Small intestine (tissue), 7 donors: ENCODE measurements around the gene HOXA5. TPM values are rescaled to one million over a fixed set of nuclear protein-coding genes. Genes with fewer than 3 reads are reported as not detected.

Experiments used
- DNase-seq, 2 donors: peaks; one replicate each; pipeline versions ENCODE4 v3.0.0 to v3.0.0-alpha.2; 2013
- FAIRE-seq: peaks from 2 replicates; lab custom pipeline; 2012; peaks lifted over from hg19 to GRCh38; lab: Jason Lieb, UNC
- H3K27ac ChIP-seq, 3 donors: one replicate each; pipeline ENCODE4 v1.5.1; 2013; ENCODE audit warnings: low read length in 2 of 3, mild to moderate bottlenecking in 2 of 3, control low read depth in 1 of 3, inconsistent platforms in 1 of 3, low read depth in 1 of 3, moderate library complexity in 1 of 3
- H3K27me3 ChIP-seq, 3 donors: one replicate each; pipeline ENCODE4 v1.6.1; 2013; ENCODE audit warnings: low read length in 3 of 3, inconsistent platforms in 1 of 3; ENCODE audit not compliant: control insufficient read depth in 3 of 3, insufficient read depth in 3 of 3
- H3K36me3 ChIP-seq, 3 donors: one replicate each; pipeline ENCODE4 v1.6.1; 2013; ENCODE audit warnings: low read length in 3 of 3, inconsistent platforms in 1 of 3, low read depth in 1 of 3, mild to moderate bottlenecking in 1 of 3, moderate library complexity in 1 of 3; ENCODE audit not compliant: control insufficient read depth in 3 of 3, insufficient read depth in 2 of 3
- H3K4me1 ChIP-seq, 3 donors: one replicate each; pipeline ENCODE4 v1.6.1; 2013; ENCODE audit warnings: low read length in 2 of 3, inconsistent platforms in 1 of 3, low read depth in 1 of 3, mild to moderate bottlenecking in 1 of 3, moderate library complexity in 1 of 3; ENCODE audit not compliant: control insufficient read depth in 3 of 3, insufficient read depth in 2 of 3
- H3K4me3 ChIP-seq, 3 donors: one replicate each; pipeline ENCODE4 v1.5.1; 2013; ENCODE audit warnings: low read length in 3 of 3, control low read depth in 1 of 3, inconsistent platforms in 1 of 3, low read depth in 1 of 3, mild to moderate bottlenecking in 1 of 3, moderate library complexity in 1 of 3
- H3K9me3 ChIP-seq, 2 donors: one replicate each; pipeline ENCODE4 v1.6.1; 2013; ENCODE audit warnings: low read depth in 1 of 2, low read length in 1 of 2; ENCODE audit not compliant: control insufficient read depth in 2 of 2, insufficient read depth in 1 of 2
- WGBS, 3 donors: extraction: QIAGEN DNeasy Blood & Tissue Kit; methylation state at CpG; one replicate each; pipeline ENCODE4 v1.1.7; 2013; 5-methylcytosine and 5-hydroxymethylcytosine counted together
- polyA plus RNA-seq, 4 donors: library from polyadenylated mRNA; stranded (reverse) in 3 of 4; unstranded in 1 of 4; fragments of 200-250 nt in 3 of 4; fragments of 120-200 nt in 1 of 4; gene quantifications; one replicate each; pipeline versions ENCODE4 v1.2.1 to v1.2.3, GENCODE V29; 2013
- donor health status: healthy with polysubstance abuse.
- donor health status: control.
- donor health status: control.
- donor health status: Bipolar disorder and iron deficiency.
- donor health status: healthy.

The HOXA5 gene
- polyA plus RNA-seq, 4 donors = 0.45 to 44.0 (median 5.1) TPM

GRCh38 chr7:27099453-27100370 lies 43.8 kb downstream of the HOXA5 start:
- FAIRE-seq = no peak
- H3K9me3 ChIP-seq = no peaks in the 10 kb centered on the region
- 49 to 56% (median 52%) methylated on average over 8 of the region's 8 CpGs for WGBS, 3 donors
- H3K27me3 ChIP-seq = peaks cover 12 to 91% (median 12%) of the 10 kb centered on the region in 3 donors
- peak overlapping the region in 2 of 3 donors; percentile 82 to 84 for H3K27ac ChIP-seq
- peak in 1 of 2 donors; percentile 30 for DNase-seq
- H3K36me3 ChIP-seq = peaks cover 0 to 12% (median 0%) of the 10 kb centered on the region in 3 donors
- peaks cover 2 to 13% (median 2%) of the 10 kb centered on the region in 3 donors for H3K4me1 ChIP-seq
- H3K4me3 ChIP-seq = peak overlapping the region in 1 of 3 donors; percentile 81

- Histone ChIP-seq H3K4me3 (peak overlapping the region; percentile 0 to 81 (median 36)), H3K27me3 (peaks cover 12 to 91% (median 13%) of the 10 kb centered on the region in 3 donors)
- no peak for FAIRE-seq
Measured at GRCh38 chr7:27098578-27099451, 44.7 kb downstream of the HOXA5 start.

GRCh38 chr7:27097686-27098577 lies 45.5 kb downstream of the HOXA5 start:
- peak overlapping the region; percentile 27 to 84 (median 82) for H3K27ac ChIP-seq
- no peaks in the 10 kb centered on the region for H3K9me3 ChIP-seq
- peaks cover 0 to 12% (median 0%) of the 10 kb centered on the region in 3 donors for H3K36me3 ChIP-seq
- FAIRE-seq (no peak), DNase-seq (peak in 1 of 2 donors; percentile 72)
- peak overlapping the region; percentile 0 to 81 (median 36) for H3K4me3 ChIP-seq
- H3K27me3 ChIP-seq = peaks cover 8 to 89% (median 13%) of the 10 kb centered on the region in 3 donors
- 19 to 25% (median 22%) methylated on average over 34 to 35 of the region's 35 CpGs for WGBS, 3 donors
- peaks cover 2 to 10% (median 2%) of the 10 kb centered on the region in 3 donors for H3K4me1 ChIP-seq

More at GRCh38 chr7:27098578-27099451, 44.7 kb downstream of the HOXA5 start:
- 7 to 21% (median 18%) methylated on average over 38 of the region's 38 CpGs for WGBS, 3 donors
- Histone ChIP-seq H3K27ac (peak overlapping the region in 2 of 3 donors; percentile 82 to 84), H3K4me1 (peaks cover 2 to 13% (median 2%) of the 10 kb centered on the region in 3 donors), H3K36me3 (peaks cover 0 to 12% (median 0%) of the 10 kb centered on the region in 3 donors), H3K9me3 (no peaks in the 10 kb centered on the region)
- peak in 1 of 2 donors; percentile 79 for DNase-seq

- Histone ChIP-seq H3K27ac (peak overlapping the region; percentile 14 to 92 (median 84)), H3K27me3 (peaks cover 3 to 84% (median 13%) of the 10 kb centered on the region in 3 donors), H3K4me1 (peaks cover 2 to 10% (median 2%) of the 10 kb centered on the region in 3 donors), H3K9me3 (no peaks in the 10 kb centered on the region), H3K36me3 (peaks cover 0 to 12% (median 0%) of the 10 kb centered on the region in 3 donors), H3K4me3 (peak overlapping the region; percentile 78 to 98 (median 81))
- DNase-seq = peak in 1 of 2 donors; percentile 62
- 1 to 4% (median 2%) methylated on average over 36 to 41 of the region's 41 CpGs for WGBS, 3 donors
- FAIRE-seq = no peak
Measured at GRCh38 chr7:27096768-27097514, 46.5 kb downstream of the HOXA5 start.

GRCh38 chr7:27095897-27096767 lies 47.3 kb downstream of the HOXA5 start, which contains the start of gene HOXA1:
Gene HOXA1 (minus strand): TSS chr7:27096000. CDS start chr7:27095912, 88 bp downstream.
- FAIRE-seq = no peak

GRCh38 chr7:27095050-27095896 lies 48.2 kb downstream of the HOXA5 start:
- peak overlapping the region; percentile 17 to 81 (median 78) for H3K4me3 ChIP-seq
- H3K27me3 ChIP-seq = peaks cover 3 to 79% (median 8%) of the 10 kb centered on the region in 3 donors
- H3K27ac ChIP-seq = peak overlapping the region in 1 of 3 donors; percentile 47
- H3K4me1 ChIP-seq = peaks cover 0 to 10% (median 2%) of the 10 kb centered on the region in 3 donors
- WGBS, 3 donors = 14 to 16% (median 15%) methylated on average over 33 of the region's 33 CpGs
- no peak for DNase-seq
- H3K9me3 ChIP-seq = no peaks in the 10 kb centered on the region
- no peak for FAIRE-seq
- H3K36me3 ChIP-seq = peaks cover 0 to 8% (median 0%) of the 10 kb centered on the region in 3 donors

More at GRCh38 chr7:27095897-27096767, 47.3 kb downstream of the HOXA5 start, which contains the start of gene HOXA1:
- Histone ChIP-seq H3K4me3 (peak within 1 kb of the TSS; percentile 78 to 98 (median 81)), H3K9me3 (no peaks in the 10 kb centered on the region), H3K36me3 (peaks cover 0 to 12% (median 0%) of the 10 kb centered on the region in 3 donors), H3K4me1 (peaks cover 0 to 10% (median 2%) of the 10 kb centered on the region in 3 donors), H3K27ac (peak within 1 kb of the TSS; percentile 14 to 92 (median 84)), H3K27me3 (peaks cover 3 to 78% (median 8%) of the 10 kb centered on the region in 3 donors)
- DNase-seq = peak; percentile 52 to 92
- 0 to 1% (median 0%) methylated on average over 60 to 68 of the region's 68 CpGs for WGBS, 3 donors
